Measurements from ENCODE around the gene MADD. TPM values are rescaled to one million over a fixed set of nuclear protein-coding genes. Genes with fewer than 3 reads are reported as not detected.

Gene MADD
- total and polyA plus RNA-seq, 2 experiments from 2014 or later, result 13.4 to 43.8 TPM

GRCh38 chr11:47278769-47279168, 8.8 kb downstream of the MADD start (continued):
- no peak for TF ChIP-seq CTCF (conservative IDR thresholded peaks at IDR 0.05; ENCODE audit: low read depth in 2 of 2)

GRCh38 chr11:47280099-47280498, 10.2 kb downstream of the MADD start:
- H3K36me3 Mint-ChIP-seq (ENCODE audit: low read depth), result peaks cover 75% of the 10 kb centered on the region
- H3K27ac Mint-ChIP-seq, result no peak overlapping the region
- peaks cover 14% of the 10 kb centered on the region; the same call in 2 of the 3 replicates for H3K4me1 Mint-ChIP-seq
- H3K27me3 Mint-ChIP-seq (ENCODE audit: insufficient read depth, low read depth, poor library complexity), result no peaks in the 10 kb centered on the region
- no peak overlapping the region for H3K4me3 Mint-ChIP-seq
- H3K4me3 ChIP-seq, result no peak overlapping the region
- no peaks in the 10 kb centered on the region for H3K9me3 Mint-ChIP-seq
- no peak for ATAC-seq
- peaks cover 6% of the 10 kb centered on the region for H4K20me1 ChIP-seq (replicated peaks; ENCODE audit: insufficient read depth)
- no peak overlapping the region for H3K27ac ChIP-seq (ENCODE audit: low read depth)
- H3K36me3 ChIP-seq (ENCODE audit: insufficient read depth), result peaks cover 53% of the 10 kb centered on the region
- no peak for DNase-seq (ENCODE audit: low spot score)
- H3F3A ChIP-seq (replicated peaks; ENCODE audit: low read depth), result no peaks in the 10 kb centered on the region
- H3K4me2 ChIP-seq, result no peak overlapping the region
- no peaks in the 10 kb centered on the region for H3K4me1 ChIP-seq (ENCODE audit: insufficient read depth)
- H2AFZ ChIP-seq, result no peak overlapping the region
- no peaks in the 10 kb centered on the region for H3K79me2 ChIP-seq (replicated peaks; ENCODE audit: insufficient read depth)
- no peaks in the 10 kb centered on the region for H3K9me2 ChIP-seq (ENCODE audit: insufficient read depth)
- H3K27me3 ChIP-seq (ENCODE audit: insufficient read depth), result no peaks in the 10 kb centered on the region
- TF ChIP-seq EZH2 (IDR thresholded peaks at IDR 0.05; ENCODE audit: low read depth, unreplicated experiment) (no peak), CREB1 (CRISPR knock-in tag; IDR thresholded peaks at IDR 0.05; ENCODE audit: low read depth) (no peak), ZNF462 (CRISPR knock-in tag; IDR thresholded peaks at IDR 0.05) (no peak), ETS1 (IDR thresholded peaks at IDR 0.05) (no peak), EZH2phosphoT487 (IDR thresholded peaks at IDR 0.05; ENCODE audit: unreplicated experiment) (no peak), NANOG (IDR thresholded peaks at IDR 0.05; ENCODE audit: borderline replicate concordance) (no peak), ZNF114 (CRISPR knock-in tag; IDR thresholded peaks at IDR 0.05) (no peak), POLR2AphosphoS5 (IDR thresholded peaks at IDR 0.05; ENCODE audit: low read depth) (no peak), ZNF331 (CRISPR knock-in tag; IDR thresholded peaks at IDR 0.05; ENCODE audit: low read depth) (no peak), JUNB (IDR thresholded peaks at IDR 0.05; ENCODE audit: unreplicated experiment) (no peak), REST (IDR thresholded peaks at IDR 0.05; ENCODE audit: unreplicated experiment) (no peak)

Data from GM23338 (cell line).